SH-SY5Y (cell line): ENCODE results near the gene PCNA.

ENCODE experiments used
- GATA2 ChIP-seq: IDR thresholded peaks from 2 replicates; pipeline ENCODE4 v1.6.1; 2011; ENCODE audit warnings: mild to moderate bottlenecking, low read depth, low read length
- GATA3 ChIP-seq: IDR thresholded peaks from 2 replicates; pipeline ENCODE4 v1.6.1; 2011; ENCODE audit warnings: low read depth, mild to moderate bottlenecking, low read length, moderate library complexity

Gene PCNA

GRCh38 chr20:5149892-5150225 is 30.1 kb upstream of the PCNA start:
- no peak for TF ChIP-seq GATA3
- no peak for TF ChIP-seq GATA2

DNA sequence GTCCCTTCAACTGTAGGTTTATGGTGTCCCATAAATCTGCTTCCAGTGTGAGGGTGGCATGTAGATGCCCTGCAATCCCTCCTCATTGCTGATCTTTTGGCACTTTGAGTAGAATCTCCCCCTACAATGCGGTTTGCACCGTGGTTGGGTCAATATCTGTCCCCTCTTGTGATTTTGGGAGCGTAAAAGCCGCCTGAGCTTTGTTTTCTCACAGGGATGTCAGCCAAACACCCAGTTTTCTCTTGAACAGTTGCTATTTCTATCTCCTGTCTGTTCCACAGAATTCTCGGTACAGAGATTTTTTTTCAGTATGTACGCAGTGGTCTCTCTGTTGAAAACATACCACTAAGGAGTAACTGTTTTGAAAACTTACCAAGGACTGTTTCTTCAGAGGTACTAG is 28.8 kb upstream of the PCNA start:
- TF ChIP-seq GATA2, result no peak
- no peak for TF ChIP-seq GATA3

DNA sequence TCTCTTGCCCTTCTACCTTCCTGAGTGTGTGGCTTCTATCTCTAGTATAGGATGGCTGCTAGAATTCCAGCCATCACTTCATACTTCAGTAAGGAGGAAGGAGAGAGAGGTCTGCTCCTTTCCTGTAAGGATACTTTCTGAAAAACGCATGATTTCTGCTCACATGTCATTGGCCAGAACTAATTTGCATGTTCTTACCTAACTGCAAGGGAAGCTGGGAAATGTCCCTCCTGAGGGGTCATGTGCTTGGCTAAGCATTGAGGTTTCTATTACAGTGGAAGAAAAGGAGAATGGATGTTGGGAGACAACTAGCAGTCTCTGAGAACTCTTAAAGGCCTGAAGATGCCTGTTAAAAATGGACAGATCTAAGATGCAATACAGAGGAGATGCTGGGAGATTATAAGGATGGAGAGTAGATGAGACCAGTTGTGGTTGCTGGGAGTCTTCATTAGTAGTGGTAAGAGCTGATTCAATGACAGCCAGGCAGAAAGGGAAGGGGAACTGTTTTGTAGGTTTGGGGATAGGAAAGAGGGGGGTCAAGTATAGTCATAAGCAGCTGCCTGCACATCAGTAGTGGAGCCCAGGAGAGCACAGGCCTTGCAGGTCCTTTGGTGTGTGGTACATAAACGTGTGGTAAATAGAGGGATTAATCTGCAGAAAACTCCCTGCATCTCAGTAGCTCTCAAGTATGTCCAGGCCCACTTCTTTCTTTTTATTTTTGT is 27.3 kb upstream of the PCNA start:
- TF ChIP-seq GATA2 (no peak), GATA3 (no peak)

DNA sequence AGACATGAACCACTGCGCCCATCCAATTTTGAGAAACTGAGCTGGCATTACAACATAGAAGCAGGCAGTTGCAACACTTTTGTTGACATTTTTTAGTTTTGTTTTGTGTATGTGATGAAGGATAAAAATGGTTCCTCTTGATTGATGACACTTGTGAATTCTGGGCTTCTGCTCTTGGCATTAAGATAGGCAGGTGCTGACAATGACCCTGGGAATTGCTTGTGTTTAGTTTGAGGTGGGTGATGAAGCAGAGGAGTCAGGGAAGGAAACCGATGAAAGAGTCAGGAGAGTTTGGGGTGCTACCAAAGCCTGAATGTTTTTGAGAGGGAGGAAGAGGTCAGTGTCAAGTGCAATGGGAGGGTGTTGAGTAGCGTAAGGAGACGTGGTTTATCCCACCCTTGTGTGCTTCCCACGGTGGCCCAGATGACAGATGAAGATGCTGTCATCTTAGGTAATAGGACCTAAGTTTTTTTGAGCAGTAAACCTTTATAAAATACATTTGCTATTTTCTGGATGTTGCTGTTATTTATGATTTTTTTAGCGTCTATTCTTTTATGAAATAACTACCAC is 26.4 kb upstream of the PCNA start:
- TF ChIP-seq GATA3, result no peak
- TF ChIP-seq GATA2, result no peak

DNA sequence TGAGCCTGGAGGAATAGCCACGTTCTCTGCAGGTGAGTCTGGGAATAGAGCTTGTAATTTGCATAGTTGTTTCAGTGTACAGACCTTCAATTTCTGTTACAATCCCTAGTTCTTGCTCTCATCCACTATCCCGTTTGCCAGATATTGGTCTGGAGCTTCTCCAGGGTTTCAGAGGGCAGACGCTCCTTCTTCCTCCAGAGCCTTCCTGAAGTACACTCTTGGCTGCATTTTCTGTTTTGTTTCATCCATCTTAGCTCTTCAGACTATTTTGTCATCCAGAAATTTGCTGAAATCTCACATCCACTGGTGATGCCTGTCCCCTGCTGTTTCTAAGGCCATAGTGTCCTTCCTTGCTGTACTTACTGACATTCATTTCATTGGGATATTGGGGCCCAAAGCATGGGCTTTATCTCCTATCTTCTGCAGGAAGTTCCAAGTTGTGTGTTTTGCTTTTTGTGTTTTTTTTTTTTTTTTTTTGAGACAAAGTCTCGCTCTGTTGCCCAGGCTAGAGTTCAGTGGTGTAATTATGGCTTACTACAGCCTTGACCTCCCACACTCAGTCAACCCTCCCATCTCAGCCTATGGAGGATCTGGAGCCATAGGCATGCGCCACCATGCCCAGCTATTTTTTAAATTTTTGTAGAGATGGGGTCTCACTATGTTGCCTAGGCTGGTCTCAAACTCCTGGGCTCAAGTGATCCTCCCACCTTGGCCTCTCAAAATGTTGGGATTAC is 25.8 kb upstream of the PCNA start:
- no peak for TF ChIP-seq GATA3
- TF ChIP-seq GATA2, result no peak

GRCh38 chr20:5143851-5144250 is 24.1 kb upstream of the PCNA start:
- TF ChIP-seq GATA3, result no peak
- no peak for TF ChIP-seq GATA2

DNA sequence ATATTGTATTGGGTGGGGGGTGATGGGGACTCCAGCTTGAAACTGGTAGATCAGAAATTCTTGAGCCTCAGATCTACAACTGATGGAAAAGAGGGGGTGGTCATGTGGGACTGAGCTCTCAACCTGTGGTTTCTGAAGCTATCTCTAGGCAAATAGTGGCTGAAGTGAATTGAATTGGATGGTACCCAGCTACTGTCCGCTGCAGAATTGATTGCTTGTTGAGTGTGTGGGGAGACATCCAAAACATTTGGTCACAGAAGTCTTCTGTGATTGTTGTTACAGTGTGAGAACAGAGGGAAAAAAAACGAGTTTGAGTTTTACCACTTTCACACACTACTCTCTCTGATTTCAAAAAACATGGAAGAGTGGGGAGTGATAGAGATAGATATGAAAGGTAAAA is 21.9 kb upstream of the PCNA start:
- TF ChIP-seq GATA2 (no peak), GATA3 (no peak)

GRCh38 chr20:5140195-5140594 is 20.4 kb upstream of the PCNA start:
- TF ChIP-seq GATA2 (no peak), GATA3 (no peak)

- no peak for TF ChIP-seq GATA3
- no peak for TF ChIP-seq GATA2
These were observed 16.3 kb upstream of the PCNA start for GRCh38 chr20:5136096-5136495.

GRCh38 chr20:5135363-5136012 is 15.7 kb upstream of the PCNA start:
- TF ChIP-seq GATA2 (no peak), GATA3 (no peak)

DNA sequence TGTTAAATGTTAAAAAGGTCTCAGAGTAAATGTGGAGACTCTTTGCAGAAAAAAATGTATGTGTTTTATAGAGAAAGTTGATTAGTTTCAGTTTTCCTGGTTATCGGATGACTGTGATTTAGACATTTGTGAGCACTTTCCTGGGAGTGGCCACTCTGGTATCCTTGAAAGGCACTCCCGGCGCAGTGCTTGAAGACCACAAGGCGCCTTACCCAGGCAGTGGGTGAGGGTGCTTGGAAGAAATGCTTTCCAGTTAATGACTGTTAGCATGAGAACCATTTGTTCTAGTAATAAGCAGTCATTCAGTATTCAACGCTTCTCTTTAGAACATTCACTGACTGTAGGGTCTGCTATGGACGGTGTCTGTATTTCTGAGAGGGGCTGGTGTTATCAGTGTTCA is 14.2 kb upstream of the PCNA start:
- TF ChIP-seq GATA2 (no peak), GATA3 (no peak)

- no peak for TF ChIP-seq GATA2
- no peak for TF ChIP-seq GATA3
These were observed 11.7 kb upstream of the PCNA start for GRCh38 chr20:5131502-5131901.

GRCh38 chr20:5128886-5129285 is 9.1 kb upstream of the PCNA start:
- TF ChIP-seq GATA3 (no peak), GATA2 (no peak)

GRCh38 chr20:5127859-5128424 is 8.2 kb upstream of the PCNA start:
- TF ChIP-seq GATA3 (no peak), GATA2 (no peak)

DNA sequence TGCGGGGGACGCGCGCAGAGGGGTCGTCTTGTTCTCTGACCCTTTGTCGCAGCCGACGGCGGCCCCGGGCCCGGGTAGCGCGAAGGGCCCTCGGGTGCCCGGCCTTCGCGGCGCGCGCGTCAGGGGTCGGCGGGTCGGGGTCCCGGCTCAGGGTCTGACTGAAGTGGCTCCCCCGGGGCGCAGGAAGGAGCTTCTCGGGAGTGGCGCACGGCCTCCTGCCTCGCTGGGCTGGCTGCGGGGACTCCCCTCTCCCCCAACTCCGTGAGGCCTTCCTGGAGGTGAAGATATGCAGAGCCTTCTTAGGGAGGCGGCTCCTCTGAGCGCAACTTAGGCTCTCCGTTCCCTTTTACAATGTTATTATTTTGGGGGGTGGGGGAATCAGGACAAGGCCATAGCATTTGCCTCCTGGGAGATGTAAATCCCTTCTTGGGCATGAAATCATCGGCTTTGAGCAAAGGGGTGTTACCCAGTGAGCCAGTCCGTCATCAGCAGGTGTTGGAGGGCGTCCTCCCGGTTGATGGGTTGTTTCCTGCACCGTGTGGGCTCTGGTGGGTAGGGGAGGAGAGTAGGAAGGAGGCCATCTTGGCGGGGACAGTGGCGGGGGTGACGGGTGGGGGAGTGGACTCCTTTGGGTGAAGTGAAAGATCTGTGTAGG is 7.6 kb upstream of the PCNA start:
- TF ChIP-seq GATA2, result no peak
- no peak for TF ChIP-seq GATA3
